B cell (primary cell): ENCODE measurements around the gene DOC2B. TPM values are rescaled to one million over a fixed set of nuclear protein-coding genes. Genes with fewer than 3 reads are reported as not detected.

Source experiments
- ATAC-seq: fragments of 200-7000 bp; cut with Tn5 transposase; one replicate; pipeline ENCODE4 v1.10.0; 2021; ENCODE audit warnings: low read depth, mild to moderate bottlenecking, moderate number of reproducible peaks, moderate library complexity
- CTCF ChIA-PET: fragments of 350-600 bp; sonication (Branson Sonifier 250); formaldehyde crosslinking; loops from one replicate; lab custom pipeline; 2021; ENCODE audit warnings: antibody characterized with exemption, inconsistent platforms; lab: Charles Lee
- POLR2A ChIA-PET: fragments of 350-600 bp; sonication (Branson Sonifier 250); formaldehyde crosslinking; loops from one replicate; lab custom pipeline; 2021; ENCODE audit warnings: antibody characterized with exemption; lab: Charles Lee
- DNase-seq: peaks from one replicate; pipeline ENCODE4 v3.0.0; 2013
- H2AFZ ChIP-seq: 2 replicates; pipeline ENCODE4 v1.6.1; 2012; ENCODE audit warnings: mild to moderate bottlenecking, low read depth, low read length; ENCODE audit not compliant: insufficient read depth, poor library complexity, severe bottlenecking
- H3K27ac ChIP-seq, 2 donors: 1 replicate in 1 of 2; 2 replicates in 1 of 2; pipeline ENCODE4 v1.5.1; 2012 to 2013; ENCODE audit warnings: low read length in 2 of 2, mild to moderate bottlenecking in 2 of 2, moderate library complexity in 1 of 2
- H3K27me3 ChIP-seq, 4 experiments: fragments of 200-600 bp in 1 of 4; sonication (generic) in 1 of 4; replicated peaks in 1 of 4; 1 replicate in 2 of 4; 2 replicates in 2 of 4; pipeline versions ENCODE4 v1.6.1 to v1.7.0; 2013 to 2016; ENCODE audit warnings: low read length in 3 of 4, mild to moderate bottlenecking in 2 of 4, mixed read lengths in 1 of 4, moderate library complexity in 1 of 4; ENCODE audit not compliant: insufficient read depth in 4 of 4, control insufficient read depth in 3 of 4; ENCODE audit errors: control extremely low read depth in 1 of 4
- H3K36me3 ChIP-seq, 2 experiments: replicated peaks in 1 of 2; 1 replicate in 1 of 2; 2 replicates in 1 of 2; pipeline versions ENCODE4 v1.6.1 to v1.7.1; 2013; ENCODE audit warnings: low read length in 1 of 2; ENCODE audit not compliant: insufficient read depth in 2 of 2, control insufficient read depth in 1 of 2; ENCODE audit errors: control extremely low read depth in 1 of 2, extremely low read depth in 1 of 2
- H3K4me1 ChIP-seq, 2 donors: fragments of 200-600 bp in 1 of 2; sonication (generic) in 1 of 2; 1 replicate in 1 of 2; 2 replicates in 1 of 2; pipeline versions ENCODE4 v1.5.1 to v1.6.1; 2013 to 2017; ENCODE audit warnings: low read length in 2 of 2; ENCODE audit not compliant: control insufficient read depth in 2 of 2, insufficient read depth in 2 of 2
- H3K4me2 ChIP-seq: replicated peaks from 2 replicates; pipeline ENCODE3; 2012; ENCODE audit warnings: mild to moderate bottlenecking, low read depth, low read length; ENCODE audit not compliant: poor library complexity, severe bottlenecking
- H3K4me3 ChIP-seq, 5 experiments: fragments of 200-600 bp in 1 of 5; sonication (generic) in 1 of 5; 1 replicate in 3 of 5; 2 replicates in 2 of 5; pipeline versions ENCODE4 v1.5.1 to v1.7.0; 2011 to 2016; ENCODE audit warnings: low read length in 4 of 5, mild to moderate bottlenecking in 4 of 5, low read depth in 2 of 5, control low read depth in 1 of 5, moderate library complexity in 1 of 5; ENCODE audit not compliant: insufficient read depth in 1 of 5; ENCODE audit errors: control extremely low read depth in 1 of 5, extremely low read depth in 1 of 5
- H3K79me2 ChIP-seq: fragments of 200-600 bp; sonication (generic); one replicate; pipeline ENCODE4 v1.6.0; 2016; ENCODE audit warnings: low read length; ENCODE audit not compliant: control insufficient read depth, insufficient read depth
- H3K9ac ChIP-seq: fragments of 200-600 bp; sonication (generic); 2 replicates; pipeline ENCODE4 v1.6.1; 2017; ENCODE audit warnings: mild to moderate bottlenecking, low read length, moderate library complexity
- H3K9me3 ChIP-seq, 3 donors: one replicate each; pipeline versions ENCODE4 v1.6.1 to v1.7.1; 2013; ENCODE audit warnings: low read length in 2 of 3; ENCODE audit not compliant: control insufficient read depth in 2 of 3, insufficient read depth in 1 of 3; ENCODE audit errors: control extremely low read depth in 1 of 3
- H4K20me1 ChIP-seq: 2 replicates; pipeline ENCODE4 v1.6.0; 2012; ENCODE audit warnings: mild to moderate bottlenecking, low read length; ENCODE audit not compliant: insufficient read depth, control insufficient read depth, poor library complexity, severe bottlenecking
- H3K27ac Mint-ChIP-seq: one replicate; pipeline ENCODE4 v1.8.0; 2021; ENCODE audit warnings: mixed read lengths
- H3K27me3 Mint-ChIP-seq: one replicate; pipeline ENCODE4 v1.8.0; 2021; ENCODE audit warnings: mixed read lengths
- H3K4me1 Mint-ChIP-seq: one replicate; pipeline ENCODE4 v1.8.0; 2021; ENCODE audit warnings: mixed read lengths
- H3K4me3 Mint-ChIP-seq: one replicate; pipeline ENCODE4 v1.8.0; 2021; ENCODE audit warnings: mixed read lengths
- H3K9me3 Mint-ChIP-seq: one replicate; pipeline ENCODE4 v1.8.0; 2022; ENCODE audit warnings: mixed read lengths; ENCODE audit not compliant: insufficient read depth
- CTCF ChIP-seq: fragments of 200-600 bp; IDR thresholded peaks from one replicate; pipeline ENCODE4 v1.8.0; 2022; ENCODE audit warnings: antibody characterized with exemption, mild to moderate bottlenecking
- EZH2 ChIP-seq: IDR thresholded peaks from 2 replicates; pipeline ENCODE4 v1.6.1; 2012; ENCODE audit warnings: borderline replicate concordance, low read depth, mild to moderate bottlenecking, moderate library complexity, low read length; ENCODE audit not compliant: insufficient read depth, poor library complexity, severe bottlenecking
- WGBS: methylation state at CpG from one replicate; pipeline ENCODE4 v1.1.5; 2013; ENCODE audit warnings: missing lambda C conversion rate; ENCODE audit not compliant: insufficient coverage; 5-methylcytosine and 5-hydroxymethylcytosine counted together
- intact Hi-C: fragments of 100-400 bp; cut with micrococcal nuclease; formaldehyde crosslinking; loops from one replicate; pipeline ENCODE4 v1.10.0; 2022
- polyA plus RNA-seq: library from polyadenylated mRNA; depleted of rRNA; stranded (reverse); fragments of >200 nt; gene quantifications from 2 replicates; pipeline ENCODE4 v1.2.3, GENCODE V29; 2012
- total RNA-seq, 2 donors: library from RNA; stranded (reverse); fragments of 120-200 nt in 1 of 2; gene quantifications; 1 replicate in 1 of 2; 2 replicates in 1 of 2; pipeline versions ENCODE4 v1.2.3 to v1.2.4, GENCODE V29; 2013 to 2022

Gene DOC2B
- total and polyA plus RNA-seq, 2 donors (not counting 1 experiment from before 2014, with no cell fraction given), result not detected

- Mint-ChIP-seq H3K9me3 (no peaks in the 10 kb centered on the region), H3K27ac (no peak overlapping the region), H3K4me1 (no peaks in the 10 kb centered on the region), H3K27me3 (no peaks in the 10 kb centered on the region), H3K4me3 (no peak overlapping the region)
- Histone ChIP-seq H3K36me3 (no peaks in the 10 kb centered on the region), H3K9ac (no peak overlapping the region), H3K79me2 (no peaks in the 10 kb centered on the region), H3K4me3 (no peak overlapping the region), H3K9me3 (peaks cover 0 to 2% (median 0%) of the 10 kb centered on the region in 3 donors), H3K27ac (no peak overlapping the region), H2AFZ (no peak overlapping the region), H3K27me3 (no peaks in the 10 kb centered on the region), H4K20me1 (no peaks in the 10 kb centered on the region), H3K4me1 (no peaks in the 10 kb centered on the region), H3K4me2 (no peak overlapping the region)
- WGBS, result 73% methylated on average over 12 of the region's 12 CpGs
- no peak for DNase-seq
- POLR2A ChIA-PET, result no interaction called here
- intact Hi-C loops, result no loop called here
- TF ChIP-seq CTCF, result no peak
- no peak for TF ChIP-seq EZH2
- CTCF ChIA-PET, result no interaction called here
- no peak for ATAC-seq
Observed at GRCh38 chr17:223723-224471, 42.4 kb upstream of the DOC2B start.

GRCh38 chr17:222172-222571 is 40.7 kb upstream of the DOC2B start:
- POLR2A ChIA-PET, result no interaction called here
- no peak for TF ChIP-seq CTCF
- no peak for TF ChIP-seq EZH2
- intact Hi-C loops, result no loop called here
- H3K9me3 ChIP-seq, result peaks cover 0 to 2% (median 0%) of the 10 kb centered on the region in 3 donors
- 91% methylated on average over 6 of the region's 8 CpGs for WGBS
- CTCF ChIA-PET, result no interaction called here
- H3K27me3 ChIP-seq, result no peaks in the 10 kb centered on the region
- no peak overlapping the region for H3K27ac ChIP-seq
- H3K4me2 ChIP-seq, result no peak overlapping the region
- H3K36me3 ChIP-seq, result no peaks in the 10 kb centered on the region
- no peak overlapping the region for H2AFZ ChIP-seq
- no peak overlapping the region for H3K27ac Mint-ChIP-seq
- H4K20me1 ChIP-seq, result no peaks in the 10 kb centered on the region
- H3K27me3 Mint-ChIP-seq, result no peaks in the 10 kb centered on the region
- H3K4me1 ChIP-seq, result no peaks in the 10 kb centered on the region
- H3K79me2 ChIP-seq, result no peaks in the 10 kb centered on the region
- DNase-seq (no peak), ATAC-seq (no peak)
- H3K4me1 Mint-ChIP-seq, result no peaks in the 10 kb centered on the region
- no peak overlapping the region for H3K9ac ChIP-seq
- no peak overlapping the region for H3K4me3 Mint-ChIP-seq
- no peaks in the 10 kb centered on the region for H3K9me3 Mint-ChIP-seq
- H3K4me3 ChIP-seq, result no peak overlapping the region
